NCI-H2171 (cell line): ENCODE measurements around the gene NIT2.
"Not testable (repeated sequence)": the region's sequence is repeated elsewhere in the genome, so short reads cannot be mapped to it uniquely, and the experiment has no call there.

ENCODE experiments used
- DNase-seq: peaks from one replicate; lab custom pipeline; 2025; lab: John Stamatoyannopoulos, UW

NIT2 gene

DNA sequence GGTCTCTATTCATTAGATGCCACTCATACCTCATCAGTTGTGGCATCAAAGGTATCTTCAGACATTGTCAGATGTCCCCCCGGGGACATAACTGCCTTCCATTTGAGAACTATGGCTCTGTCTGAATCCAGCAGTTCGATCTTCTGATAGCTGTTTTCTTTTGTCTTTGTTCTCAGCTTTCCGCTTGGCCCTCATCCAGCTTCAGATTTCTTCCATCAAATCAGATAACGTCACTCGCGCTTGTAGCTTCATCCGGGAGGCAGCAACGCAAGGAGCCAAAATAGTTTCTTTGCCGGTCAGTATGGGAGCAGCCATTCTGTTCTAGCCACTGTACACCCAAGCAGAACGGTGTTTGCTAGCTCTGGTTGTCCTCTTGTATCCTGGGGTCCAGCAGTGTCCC lies 4.4 kb downstream of the NIT2 start:
- no peak for DNase-seq

DNA sequence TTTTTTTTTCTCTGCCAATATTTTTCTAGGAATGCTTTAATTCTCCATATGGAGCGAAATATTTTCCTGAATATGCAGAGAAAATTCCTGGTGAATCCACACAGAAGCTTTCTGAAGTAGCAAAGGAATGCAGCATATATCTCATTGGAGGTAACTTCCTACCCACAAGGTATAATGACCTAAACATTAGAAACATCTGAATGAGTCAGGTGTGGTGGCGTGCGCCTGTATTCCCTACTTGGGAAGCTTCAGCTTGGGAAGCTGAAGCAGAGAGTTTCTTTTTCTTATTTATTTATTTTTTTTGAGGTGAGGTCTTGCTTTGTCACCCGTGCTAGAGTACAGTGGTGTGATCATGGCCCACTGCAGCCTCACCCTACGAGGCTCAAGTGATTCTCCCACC lies 5.2 kb downstream of the NIT2 start:
- DNase-seq = no peak

DNA sequence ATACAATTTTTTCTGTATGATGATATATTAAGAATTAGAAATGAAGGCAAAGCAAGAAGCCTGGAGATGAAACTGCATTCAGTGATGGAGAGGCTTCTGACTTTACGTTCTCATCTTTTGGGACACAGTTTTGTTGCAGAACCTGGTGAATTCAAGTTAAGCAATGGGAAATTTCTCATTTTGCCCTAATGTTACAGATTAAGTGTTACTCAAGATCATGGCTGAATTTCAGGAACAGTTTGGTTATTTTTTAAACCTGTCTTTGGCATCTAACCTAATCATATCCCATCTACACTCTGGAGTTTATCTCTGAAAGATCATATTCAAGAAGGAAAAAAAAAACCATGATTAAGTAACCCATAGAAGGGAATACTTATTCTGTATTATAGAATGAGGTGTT lies 6.0 kb downstream of the NIT2 start:
- no peak for DNase-seq

DNA sequence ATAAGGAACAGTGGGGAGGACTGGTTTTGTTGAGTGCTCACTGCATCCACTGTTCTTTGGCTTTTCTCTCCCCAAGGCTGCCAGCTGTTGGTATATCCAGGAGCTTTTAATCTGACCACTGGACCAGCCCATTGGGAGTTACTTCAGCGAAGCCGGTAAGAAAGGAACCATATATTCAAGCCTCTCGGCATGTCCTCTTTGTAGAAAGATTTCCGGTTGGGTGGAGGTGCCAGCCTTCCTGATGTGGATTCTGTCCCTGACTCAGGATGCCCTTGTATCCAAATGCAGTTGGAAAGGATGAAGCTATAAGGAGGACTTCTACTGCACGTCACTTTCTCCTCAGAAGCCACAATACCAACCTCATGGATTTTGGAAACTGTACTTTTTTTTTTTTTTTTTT lies 14.2 kb downstream of the NIT2 start:
- DNase-seq = no peak

DNA sequence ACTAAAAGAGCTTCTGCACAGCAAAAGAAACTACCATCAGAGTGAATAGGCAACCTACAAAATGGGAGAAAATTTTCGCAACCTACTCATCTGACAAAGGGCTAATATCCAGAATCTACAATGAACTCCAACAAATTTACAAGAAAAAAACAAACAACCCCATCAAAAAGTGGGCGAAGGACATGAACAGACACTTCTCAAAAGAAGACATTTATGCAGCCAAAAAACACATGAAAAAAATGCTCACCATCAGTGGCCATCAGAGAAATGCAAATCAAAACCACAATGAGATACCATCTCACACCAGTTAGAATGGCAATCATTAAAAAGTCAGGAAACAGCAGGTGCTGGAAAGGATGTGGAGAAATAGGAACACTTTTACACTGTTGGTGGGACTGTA lies 17.2 kb downstream of the NIT2 start:
- DNase-seq = not testable (repeated sequence)

DNA sequence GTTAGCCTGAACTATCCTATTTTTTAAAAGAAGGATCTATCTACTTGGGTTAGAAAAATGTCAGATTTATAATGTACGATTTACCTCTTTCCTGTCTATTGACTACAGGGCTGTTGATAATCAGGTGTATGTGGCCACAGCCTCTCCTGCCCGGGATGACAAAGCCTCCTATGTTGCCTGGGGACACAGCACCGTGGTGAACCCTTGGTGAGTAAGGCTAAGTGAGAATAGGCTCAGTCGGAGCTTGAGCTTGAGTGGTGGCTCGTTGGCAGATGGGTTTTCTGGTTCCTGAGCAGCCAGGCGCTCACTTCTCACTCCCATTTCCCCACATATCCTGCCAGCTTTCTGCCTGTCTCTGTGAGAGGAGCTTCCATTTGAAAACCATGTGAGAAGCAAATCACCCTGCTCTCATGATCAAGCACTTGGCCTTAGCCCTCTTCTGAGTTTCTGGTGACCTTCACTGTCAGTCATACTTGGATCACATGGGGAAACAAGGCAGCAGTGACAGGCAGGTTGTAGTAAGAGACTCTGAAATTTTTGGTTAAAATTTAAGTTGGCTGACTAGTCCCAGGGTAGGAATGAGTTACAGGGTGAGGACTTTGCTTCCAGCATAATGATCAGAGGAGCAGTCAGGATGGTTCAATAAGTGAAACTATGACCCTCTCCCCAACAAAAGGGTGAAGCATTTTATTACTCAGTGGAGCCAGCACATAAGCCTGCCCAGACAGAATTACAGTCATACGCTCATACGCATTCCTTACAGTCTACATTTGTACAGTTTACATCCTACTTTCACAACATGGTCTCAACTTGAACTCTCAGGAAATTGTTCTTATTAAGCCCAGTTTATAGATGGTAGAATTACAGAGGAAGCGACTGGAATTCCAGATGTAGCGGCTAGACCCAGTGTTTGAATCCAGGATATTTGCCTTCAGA lies 18.0 kb downstream of the NIT2 start:
- DNase-seq = no peak

DNA sequence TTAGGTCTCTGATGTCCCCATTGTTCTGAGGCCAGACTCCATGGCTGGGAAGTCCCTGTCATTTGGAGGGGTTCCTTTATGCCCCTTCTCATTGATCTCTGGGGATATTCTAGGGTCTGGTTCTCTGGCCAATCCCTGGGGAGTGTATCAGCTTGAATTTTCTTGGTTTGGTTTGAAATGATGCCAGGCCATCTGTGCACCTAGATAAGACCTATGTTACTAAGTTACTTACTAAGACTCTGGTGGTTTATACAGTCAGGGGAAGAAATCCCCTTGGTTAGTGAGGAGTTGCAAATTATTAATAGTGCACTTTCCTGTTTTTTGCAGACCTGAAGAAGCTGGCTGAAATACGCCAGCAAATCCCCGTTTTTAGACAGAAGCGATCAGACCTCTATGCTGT lies 20.3 kb downstream of the NIT2 start:
- DNase-seq = no peak

DNA sequence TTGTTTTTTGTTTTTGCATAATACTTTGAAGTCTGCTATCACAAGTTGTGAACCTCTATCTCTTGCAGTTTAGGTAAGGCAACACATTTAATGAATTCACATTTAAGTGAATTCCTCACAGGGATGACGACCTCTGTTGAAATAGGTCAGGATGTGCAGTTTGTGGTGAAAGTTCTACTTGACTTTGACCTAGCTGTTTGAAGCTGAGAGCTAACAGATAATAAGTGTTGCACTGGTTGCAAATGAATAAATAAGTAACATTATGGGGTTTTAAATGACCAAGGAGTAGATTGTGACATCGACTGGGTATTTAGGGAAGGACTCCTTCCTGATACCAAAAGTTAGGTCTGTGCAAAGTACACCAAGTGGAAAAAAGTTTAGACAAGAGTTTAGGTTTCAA lies 23.9 kb downstream of the NIT2 start:
- DNase-seq = no peak

DNA sequence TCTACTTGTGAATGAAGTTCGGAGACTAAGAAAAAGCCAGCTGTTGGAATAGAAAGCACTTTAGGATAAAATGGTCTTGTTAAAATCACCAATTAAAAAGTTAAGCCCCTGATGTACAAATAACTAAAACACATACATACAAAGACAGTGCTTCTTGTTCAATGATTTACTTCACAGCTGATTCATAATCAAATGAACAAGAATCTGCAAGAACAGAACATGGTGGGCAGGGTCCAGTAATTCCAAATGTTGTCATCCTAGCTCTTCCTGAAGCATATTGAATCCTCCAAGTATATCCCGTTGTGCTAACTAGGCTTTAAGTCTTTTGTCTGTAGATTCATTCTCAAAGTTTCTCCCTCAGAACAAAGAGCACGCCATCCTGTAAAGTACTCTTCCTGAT lies 24.5 kb downstream of the NIT2 start:
- no peak for DNase-seq

DNA sequence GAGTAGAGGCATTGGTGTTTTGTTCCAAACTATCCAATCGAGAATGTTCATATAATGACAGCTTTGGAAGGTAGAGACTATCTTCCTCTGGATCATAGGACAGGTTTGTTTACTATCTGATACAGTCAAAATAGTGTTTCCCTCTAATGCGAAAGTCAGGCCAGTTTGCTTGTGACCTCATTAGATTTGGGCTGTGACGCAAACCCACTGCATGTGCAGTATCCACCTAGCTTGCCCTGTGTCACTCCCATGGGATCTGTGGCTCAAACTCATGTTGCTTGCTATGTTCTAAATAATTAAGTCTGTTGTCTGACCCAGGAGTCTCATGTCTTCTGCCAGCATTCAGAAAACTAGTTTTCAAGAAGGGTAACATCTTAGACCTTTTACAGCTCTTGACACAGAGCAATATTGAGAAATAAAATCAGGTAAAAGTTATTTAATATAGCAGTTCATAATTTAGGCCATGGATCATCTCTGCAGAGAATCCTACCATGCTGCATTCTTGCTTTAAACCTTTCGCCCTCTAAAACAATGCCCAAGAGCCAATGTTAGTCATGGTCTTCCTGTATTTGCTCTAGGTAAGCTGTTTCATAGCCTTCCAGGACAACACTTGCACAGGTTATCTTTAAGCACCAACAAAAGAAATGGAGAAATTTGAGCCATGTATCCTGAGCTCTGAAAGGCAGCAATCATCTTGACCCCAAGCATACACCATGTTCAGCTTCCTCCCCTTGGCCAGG lies 26.4 kb downstream of the NIT2 start:
- DNase-seq = no peak

DNA sequence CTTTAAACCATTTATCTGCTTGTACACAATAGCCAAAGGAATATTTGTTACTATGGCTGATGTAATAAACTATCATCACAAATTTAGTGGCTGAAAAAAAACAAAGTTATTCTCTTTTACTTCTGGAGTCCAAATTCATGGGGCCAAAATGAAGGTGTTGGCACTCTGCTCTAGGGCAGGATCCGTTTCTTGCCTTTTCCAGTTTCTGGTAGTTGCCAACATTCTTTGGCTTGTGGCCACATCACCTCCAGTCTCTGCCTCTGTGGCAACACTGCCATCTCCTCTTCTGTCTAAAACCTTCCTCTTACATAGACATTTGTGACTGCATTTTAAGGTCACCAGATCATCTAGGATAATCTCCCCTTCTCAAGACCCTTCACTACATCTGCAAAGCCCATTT lies 27.3 kb downstream of the NIT2 start:
- DNase-seq = no peak

DNA sequence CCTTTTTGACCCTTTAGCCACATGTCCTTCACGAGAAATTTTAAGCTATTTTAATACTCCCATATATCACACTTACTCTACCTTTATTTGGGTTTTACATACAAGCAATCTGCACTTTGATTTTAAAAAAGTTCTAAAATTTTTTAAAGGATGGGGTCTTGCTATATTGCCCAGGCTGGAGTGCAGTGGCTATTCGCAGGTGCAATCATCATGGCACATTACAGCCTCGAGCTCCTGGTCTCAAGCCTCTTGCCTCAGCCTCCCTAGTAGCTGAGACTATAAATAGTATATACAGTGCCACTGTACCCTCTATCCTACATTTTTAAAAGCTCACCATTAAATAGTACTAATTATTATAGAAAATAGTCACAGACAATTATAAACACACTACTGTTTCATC lies 29.9 kb downstream of the NIT2 start:
- no peak for DNase-seq

DNA sequence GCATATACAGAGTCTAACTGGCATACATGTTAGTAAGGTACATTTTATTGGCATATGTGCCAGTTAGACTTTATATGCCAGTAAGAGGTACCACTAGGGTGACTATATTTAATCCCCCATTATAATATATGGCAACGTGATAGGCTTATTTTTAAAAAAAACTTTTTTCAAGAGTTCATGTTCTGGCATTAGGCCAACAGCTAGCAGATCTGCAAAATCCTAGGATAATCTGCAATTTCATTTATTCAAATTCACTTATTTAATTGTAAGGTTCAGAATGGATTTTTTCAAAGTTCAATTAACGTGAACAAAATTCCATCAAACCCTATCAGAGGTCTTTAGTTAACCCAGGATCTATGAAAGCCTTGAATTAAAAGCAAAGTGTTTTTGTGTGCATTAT lies 31.9 kb downstream of the NIT2 start:
- no peak for DNase-seq

DNA sequence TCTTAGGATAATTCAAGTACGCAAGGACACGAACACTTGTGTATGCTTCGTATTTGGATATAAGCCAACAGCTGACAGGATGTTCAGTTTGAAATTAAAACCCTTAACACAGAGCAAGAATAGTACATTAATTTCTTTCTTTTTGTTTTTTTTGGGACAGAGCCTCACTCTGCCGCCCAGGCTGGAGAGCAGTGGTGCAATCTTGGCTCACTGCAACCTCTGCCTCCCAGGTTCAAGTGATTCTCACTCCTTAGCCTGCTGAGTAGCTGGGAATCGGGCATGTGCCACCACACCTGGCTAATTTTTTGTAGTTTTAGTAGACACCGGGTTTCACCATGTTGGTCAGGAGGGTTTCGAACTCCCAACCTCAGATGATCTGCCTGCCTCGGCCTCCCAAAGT lies 33.9 kb downstream of the NIT2 start:
- no peak for DNase-seq

DNA sequence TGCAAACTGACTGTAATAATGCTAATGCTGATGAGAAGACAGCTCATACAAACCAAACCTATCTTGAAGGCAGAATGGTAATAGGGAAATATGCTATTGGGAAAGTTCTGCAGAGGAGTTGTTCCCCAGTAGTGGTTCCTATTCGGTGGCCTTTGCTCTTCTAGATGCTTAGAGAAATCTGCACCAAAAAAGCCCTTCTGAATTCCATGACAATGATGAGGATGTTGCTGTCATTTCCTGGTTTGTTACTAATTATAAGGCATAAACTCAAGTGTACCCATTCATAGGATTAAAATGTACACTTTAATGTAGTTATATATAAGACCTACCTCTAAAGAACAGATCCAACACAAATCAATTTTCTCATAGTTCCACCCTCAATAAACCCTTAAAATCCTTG lies 36.2 kb downstream of the NIT2 start:
- no peak for DNase-seq

DNA sequence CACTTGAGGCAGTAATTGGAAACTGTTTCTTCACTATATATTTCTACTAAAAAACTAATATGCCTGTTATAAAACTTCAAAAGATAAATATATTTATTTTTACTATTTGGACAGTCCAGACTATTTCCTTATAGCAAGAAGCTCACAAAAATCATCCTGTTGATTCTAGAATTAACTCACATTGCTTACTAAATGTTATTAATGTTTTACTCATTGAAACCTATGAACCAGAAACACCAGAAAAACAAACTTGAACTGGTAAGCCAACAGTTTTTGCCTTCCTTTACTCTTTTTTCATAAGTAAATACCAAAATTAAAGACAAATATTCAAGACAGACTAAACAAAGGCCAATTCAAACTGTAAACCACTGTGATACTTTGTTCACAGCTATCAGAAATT lies 40.0 kb downstream of the NIT2 start:
- no peak for DNase-seq

DNA sequence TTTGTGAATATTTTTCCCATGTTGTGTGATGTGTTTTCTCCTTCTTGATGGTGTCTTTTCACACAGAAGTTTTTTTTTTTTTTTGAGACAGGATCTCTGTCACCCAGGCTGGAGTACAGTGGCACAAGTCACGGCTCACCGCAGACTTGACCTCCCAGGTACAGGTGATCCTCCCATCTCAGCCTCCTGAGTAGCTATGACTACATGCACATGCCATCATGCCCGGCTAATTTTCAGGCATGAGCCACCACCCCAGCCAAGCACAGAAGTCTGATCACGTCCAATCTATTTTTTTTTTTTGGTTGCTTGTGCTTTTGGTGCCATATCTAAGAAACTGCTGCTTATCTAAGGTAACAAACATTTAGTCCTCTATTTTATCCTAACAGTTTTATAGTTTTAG lies 41.7 kb downstream of the NIT2 start:
- no peak for DNase-seq

DNA sequence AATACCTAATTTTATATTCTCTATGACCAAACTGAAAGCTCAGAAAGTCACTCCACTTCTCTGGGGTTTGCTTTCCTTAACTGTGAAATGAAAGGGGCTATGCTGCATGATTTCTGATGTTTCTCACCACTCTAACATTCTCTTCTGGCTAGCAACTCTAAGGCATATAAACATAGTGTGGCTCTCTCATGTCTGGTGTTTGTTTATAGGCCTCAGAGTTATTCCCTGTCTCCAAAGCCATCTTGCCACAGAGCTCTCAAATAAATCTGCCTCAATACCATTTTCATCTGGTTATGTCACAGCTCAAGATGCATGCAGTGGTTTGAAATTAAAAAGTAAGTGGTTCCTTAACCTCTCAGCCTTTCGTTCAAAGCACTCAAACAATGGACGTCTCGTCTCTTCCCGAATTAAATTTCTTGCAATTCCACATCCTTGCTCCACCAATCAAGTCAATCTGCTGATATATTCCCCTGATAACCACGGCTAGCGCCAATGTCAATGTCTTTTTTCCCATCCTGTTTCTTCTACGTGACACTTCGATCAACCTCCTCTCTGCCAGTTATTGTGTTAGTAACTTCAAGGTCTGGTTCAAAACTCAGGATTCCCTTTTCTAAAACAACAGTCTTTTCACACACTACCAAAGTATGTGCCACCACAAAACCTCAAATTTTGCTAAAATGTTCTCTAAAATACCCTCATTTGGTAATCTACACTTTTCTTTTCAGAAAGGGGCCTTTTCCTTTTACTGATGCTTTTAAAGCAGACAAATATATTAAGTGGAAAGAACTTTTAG lies 50.4 kb downstream of the NIT2 start:
- DNase-seq = no peak

DNA sequence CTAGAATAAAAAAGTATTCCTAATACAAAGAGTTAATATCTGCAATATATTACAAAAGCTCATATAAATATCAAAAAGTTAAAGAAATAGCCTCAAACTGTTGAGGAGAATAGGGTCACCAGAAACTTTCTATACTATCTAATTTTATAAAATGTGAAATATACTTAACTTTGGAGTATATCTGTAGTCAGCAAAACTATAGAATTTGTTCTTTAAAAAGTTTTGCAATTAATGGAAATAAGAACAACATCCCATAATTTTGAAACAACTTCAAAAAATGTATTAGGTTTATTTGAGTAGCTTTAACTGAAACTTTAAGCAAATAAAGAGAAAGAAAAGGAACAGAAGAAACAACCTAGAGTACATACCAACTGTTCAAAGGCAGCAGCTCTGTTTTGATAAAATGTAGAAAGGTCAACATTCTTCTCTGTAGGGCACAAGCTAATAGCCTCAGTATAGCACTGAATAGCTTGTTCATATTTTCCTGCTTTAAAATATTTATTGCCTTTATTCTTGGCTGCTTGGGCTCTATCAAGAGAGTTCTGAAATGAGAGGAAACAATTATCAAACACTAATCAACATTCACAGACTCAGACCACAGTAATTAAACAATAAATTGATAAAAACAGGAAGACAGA lies 52.0 kb downstream of the NIT2 start:
- DNase-seq = no peak

DNA sequence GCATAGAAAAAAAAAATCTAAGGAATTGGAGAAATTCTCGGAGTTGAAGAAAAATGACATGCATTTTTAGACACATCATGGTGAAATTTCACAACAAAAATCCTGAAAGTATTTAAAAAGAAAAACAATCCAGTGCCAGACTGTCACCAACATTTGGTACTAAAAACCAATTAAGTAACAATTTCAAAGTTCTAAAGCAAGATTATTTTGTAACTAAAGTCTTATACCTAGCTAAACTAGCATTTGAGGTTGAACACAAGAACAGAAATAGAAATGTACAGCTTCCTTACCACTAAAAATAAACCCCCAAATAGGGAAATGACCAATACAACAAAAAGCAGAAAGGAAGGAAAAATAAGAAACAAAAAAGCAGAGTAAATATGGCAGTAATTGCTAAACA lies 54.5 kb downstream of the NIT2 start:
- no peak for DNase-seq

DNA sequence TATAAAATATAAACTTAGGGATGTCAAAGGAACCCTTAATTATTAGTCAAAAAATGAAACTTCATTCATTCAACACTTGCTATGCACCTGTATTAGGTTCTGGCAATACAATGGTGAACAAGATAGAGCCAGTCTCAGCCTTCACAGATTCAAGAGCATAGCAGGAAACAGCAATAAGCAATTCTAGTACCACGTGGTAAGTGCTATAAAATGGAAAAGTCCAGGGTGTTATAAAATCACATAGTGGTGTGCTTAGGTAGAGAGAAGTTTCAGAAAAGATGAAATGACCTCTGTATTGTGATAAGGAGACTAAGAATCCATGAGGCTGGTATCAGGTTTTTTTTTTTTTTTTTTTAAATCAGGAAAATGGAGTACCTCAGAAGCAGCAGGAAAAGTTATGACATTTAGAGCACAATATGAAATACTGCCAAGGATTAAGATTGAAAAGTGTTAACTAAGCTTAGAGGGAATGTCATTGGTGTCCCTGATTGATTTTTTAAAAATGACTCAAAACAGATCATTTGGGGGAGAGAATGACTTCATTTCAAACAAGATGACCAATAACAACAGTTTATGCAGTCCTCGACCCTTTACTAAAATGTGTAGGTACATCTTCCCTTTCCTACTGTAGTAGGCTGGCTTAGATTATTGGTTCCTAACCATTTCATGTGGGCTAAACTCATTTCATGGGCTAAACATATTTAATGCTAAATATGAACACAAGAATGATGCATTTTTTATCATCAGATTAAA lies 61.3 kb downstream of the NIT2 start:
- DNase-seq = no peak
